Fibroblast of skin of right quadriceps (primary cell): ENCODE data around the gene PPHLN1.
A peak's percentile ranks its signal among the peaks of the same experiment; 100 is the strongest.
"Not testable (repeated sequence)": the region's sequence is repeated elsewhere in the genome, so short reads cannot be mapped to it uniquely, and the experiment has no call there.

Experiments used
- DNase-seq: peaks from one replicate; pipeline ENCODE4 v3.0.0-alpha.2; 2013

PPHLN1 gene

DNA sequence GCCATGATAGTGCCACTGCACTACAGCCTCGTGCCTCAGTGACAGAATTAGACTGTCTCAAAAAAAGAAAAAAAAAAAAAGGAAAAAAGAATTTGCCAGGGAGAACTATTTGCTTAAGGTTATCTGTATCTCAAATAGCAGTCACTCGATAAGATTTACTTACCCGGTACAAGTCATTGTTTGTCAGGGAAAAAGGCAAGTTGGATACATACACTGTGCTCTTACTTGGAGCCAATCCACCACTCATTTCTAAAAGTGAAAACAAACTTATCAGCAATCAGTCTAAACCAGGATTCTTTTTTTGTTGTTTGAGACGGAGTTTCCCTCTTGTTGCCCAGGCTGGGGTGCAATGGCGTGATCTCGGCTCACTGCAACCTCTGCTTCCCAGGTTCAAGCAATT, 2.1 kb upstream of the PPHLN1 start:
- no peak for DNase-seq

DNA sequence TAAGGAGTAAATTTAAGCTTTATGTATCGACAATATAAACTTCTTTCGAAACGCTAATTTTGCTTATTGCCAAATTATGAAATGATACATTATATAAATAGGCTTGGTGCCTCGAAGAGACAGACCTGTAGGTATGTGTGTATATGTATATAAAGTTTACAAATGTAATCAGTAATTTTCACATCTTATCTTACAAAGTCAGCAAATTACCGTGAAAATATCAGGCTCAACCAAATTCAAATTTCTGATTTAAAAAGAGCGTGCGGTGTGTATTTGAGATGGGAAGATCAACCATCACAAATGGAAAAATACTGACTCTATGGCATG, 678 bp upstream of the PPHLN1 start:
- no peak for DNase-seq

DNA sequence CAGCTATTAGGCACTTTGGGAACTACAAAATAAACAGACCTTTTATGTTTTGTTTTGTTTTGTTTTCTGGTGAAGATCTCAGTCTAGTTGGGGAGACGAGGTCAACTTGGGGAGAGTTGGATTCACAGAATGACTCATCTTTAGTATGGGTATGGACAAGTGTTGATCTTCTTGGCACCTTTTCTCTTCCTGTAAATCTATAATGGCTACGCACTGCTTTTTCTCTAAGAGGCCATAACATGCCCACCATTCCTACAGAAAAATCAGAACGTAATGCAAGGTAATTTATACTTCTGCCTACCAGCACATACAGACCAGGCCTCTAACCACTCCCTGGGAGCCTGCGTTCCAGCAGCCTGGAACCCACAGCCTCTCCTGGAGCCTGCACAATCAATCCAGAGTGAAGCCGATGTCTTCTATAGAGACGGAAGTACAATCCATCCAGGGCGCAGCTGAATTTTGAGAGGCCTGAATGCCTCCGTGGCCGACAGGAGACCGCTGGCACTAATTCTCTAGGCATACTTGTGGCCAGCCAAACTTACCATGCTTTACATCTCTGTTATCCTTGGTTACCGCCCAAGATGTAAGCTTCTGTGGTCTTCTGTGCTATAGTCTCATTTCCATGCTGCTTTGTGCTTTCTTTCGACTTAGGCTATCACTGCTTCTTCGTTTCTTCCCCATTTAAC, 717 bp downstream of the PPHLN1 start:
- DNase-seq: peak; percentile 36

DNA sequence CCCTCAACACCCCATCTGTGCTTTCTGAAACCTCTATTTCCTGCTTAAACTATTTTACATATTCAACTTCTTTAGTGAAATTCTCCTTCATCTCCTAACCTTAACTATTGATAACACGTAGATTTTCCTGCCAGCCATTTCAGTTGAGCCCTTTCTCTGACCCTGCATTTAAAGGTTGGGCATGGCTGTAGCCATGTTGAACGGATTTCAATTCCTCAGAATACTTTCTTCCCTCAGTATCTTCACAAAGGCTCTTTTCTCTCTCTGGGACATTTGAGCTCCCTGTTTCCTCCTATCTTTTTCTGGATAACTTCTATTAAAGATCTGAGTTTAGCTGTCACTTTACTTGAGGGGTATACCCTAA, 1.2 kb downstream of the PPHLN1 start:
- no peak for DNase-seq

DNA sequence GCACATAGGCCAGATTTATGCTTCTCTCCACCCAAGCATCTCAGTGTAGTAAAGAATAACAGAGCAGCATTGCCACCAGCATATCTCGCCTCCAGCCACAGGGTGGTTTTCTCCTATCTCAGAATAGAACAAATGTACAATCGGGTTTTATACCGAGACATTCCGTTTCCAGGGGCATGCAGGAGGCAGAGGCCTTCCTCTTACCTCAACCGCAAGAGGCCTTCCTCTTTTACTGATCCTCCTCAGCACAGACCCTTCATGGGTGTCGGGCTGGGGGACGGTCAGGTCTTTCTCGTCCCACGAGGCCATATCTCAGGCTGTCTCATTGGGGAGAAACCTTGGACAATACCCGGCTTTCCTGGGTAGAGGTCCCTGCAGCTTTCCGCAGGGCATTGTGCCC, 4.1 kb downstream of the PPHLN1 start:
- DNase-seq: not testable (repeated sequence)

DNA sequence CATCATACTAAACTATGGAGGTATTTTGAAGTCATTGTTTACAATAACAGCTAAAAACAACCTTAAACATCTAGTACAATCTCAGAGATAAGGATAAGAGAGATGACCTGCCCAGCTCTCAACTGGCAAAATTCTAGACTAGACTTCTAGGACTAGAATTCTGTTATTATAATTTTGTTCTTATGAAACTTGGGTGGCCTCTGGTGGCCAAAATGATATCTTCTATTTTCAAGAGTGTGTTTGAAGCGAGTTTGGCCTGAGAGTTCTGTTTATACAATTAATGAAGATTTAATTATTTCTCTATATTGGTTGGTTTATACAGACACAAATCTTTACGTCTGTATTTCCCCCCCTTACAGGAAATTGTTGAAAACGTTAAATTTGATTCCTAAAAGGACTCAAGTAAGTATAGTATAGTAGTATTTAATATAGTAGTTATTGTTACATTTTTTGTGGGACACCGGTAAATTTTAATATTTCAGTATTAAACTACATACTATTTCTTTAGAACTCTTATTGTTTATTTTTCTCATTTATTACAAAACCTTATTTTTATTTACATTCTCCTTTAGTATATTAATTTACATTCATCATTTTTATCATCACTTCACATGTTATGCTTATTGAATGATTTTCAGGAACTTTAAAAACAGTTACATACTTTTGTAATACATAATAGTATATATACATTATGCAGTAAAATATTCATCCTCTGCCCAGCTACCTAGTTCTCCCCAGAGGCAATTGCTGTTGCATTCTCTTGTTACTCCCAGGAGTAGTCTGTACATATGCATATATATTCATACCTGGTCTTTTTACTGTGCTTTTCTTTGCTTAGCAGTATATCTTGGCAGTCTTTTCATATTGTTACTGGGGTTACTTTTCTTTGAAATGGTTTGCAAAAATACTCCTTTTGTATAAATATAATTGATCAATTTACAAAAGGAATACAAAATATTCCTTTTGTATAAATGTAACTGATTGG, 6.6 kb downstream of the PPHLN1 start:
- DNase-seq: peak; percentile 33

DNA sequence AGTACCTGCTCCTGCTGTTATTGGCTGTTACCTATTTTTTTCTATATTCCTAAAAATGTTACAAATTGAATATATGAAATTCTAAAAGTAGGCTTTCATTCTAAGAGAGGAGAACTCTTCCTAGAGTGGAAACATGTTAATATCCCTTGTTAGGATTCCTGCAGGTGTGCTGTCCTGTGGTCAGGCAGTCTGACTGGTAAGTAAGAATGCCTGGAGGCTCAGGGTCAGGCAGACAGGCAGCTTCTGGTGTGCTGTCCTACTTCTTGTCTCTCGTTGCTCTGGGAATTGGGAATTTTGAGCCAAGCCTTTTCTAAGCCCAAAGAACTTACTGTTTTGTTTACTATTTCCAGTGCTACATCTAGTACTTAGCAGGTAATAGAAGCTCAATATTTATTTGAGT, 10.3 kb downstream of the PPHLN1 start:
- no peak for DNase-seq

DNA sequence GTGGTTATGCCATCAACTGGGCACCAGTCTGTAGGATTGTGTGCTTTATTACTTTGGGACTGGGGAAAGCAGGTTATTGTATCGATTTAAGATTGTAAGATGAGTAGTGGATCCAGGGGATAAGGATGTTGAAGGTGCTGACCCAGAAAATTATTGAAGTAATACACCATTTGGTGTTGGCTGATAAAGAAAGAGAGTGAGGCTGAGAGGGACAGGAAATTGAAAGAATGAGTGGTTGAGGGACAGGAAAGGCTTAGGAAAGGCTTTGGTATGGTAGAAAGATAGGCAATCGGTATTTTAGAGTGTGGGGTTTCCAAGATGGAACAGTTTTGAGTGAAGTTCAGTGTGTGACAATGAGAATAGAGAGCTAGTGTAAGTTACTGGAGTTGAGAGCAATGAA, 12.3 kb downstream of the PPHLN1 start:
- DNase-seq: no peak

DNA sequence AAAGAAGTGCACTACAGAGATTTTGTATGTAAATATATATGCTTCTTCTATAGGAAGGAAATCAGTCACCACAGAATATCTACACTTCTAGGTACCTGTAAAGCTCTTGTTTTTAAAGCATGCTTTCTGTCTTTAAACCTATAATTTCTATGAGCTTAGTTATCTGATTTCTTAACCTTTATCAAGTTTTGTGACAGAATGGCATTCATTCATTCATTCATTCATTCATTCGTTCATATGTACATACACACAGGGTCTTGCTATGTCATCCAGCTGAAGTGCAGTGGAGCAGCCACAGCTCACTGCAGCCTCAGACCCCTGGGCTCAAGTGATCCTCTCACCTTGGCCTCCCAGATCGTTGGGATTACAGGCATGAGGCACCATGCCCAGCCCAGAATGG, 16.1 kb downstream of the PPHLN1 start:
- DNase-seq: no peak

DNA sequence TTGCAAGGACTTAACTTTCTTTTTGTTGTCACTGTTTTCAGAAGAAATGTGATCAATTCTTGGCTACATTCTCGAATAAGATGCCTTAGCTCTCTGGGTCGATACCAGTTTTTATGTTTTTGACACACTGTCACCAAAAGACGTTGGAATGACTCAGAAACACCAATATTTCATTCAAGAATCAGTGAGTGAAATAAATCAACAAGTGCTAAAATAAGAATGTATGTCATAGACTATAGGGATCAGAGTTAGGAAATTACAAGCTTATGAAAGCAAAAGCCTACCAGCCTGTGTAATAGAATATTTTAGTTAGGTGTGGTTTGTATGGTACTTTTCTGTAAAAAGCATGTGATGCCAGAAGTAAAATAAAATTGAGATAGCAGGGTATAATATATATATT, 17.8 kb downstream of the PPHLN1 start:
- DNase-seq: no peak

DNA sequence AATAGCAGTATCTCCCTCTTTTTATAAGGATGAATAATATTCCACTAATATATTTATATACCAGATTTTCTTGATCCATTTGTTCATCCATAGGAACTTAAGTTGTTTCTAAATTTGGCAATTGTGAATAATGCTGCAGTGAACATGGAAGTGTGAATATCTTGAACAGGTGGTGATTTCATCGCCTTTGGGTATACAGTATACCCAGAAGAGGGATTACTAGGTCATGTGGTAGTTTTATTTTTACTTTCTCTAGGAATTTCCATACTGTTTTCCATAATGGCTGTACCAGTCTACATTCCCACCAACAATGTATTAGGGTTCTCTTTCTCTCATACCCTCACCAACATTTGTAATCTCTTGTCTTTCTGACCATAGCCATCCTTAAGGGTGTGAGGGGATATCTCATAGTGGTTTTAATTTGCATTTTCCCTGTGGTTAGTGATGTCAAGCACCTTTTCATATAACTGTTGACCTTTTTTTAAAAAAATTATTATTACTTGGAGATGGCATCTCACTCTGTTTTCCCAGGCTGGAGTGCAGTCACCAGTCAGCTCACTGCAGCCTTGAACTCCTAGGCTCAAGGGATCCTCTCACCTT, 20.5 kb downstream of the PPHLN1 start:
- no peak for DNase-seq

DNA sequence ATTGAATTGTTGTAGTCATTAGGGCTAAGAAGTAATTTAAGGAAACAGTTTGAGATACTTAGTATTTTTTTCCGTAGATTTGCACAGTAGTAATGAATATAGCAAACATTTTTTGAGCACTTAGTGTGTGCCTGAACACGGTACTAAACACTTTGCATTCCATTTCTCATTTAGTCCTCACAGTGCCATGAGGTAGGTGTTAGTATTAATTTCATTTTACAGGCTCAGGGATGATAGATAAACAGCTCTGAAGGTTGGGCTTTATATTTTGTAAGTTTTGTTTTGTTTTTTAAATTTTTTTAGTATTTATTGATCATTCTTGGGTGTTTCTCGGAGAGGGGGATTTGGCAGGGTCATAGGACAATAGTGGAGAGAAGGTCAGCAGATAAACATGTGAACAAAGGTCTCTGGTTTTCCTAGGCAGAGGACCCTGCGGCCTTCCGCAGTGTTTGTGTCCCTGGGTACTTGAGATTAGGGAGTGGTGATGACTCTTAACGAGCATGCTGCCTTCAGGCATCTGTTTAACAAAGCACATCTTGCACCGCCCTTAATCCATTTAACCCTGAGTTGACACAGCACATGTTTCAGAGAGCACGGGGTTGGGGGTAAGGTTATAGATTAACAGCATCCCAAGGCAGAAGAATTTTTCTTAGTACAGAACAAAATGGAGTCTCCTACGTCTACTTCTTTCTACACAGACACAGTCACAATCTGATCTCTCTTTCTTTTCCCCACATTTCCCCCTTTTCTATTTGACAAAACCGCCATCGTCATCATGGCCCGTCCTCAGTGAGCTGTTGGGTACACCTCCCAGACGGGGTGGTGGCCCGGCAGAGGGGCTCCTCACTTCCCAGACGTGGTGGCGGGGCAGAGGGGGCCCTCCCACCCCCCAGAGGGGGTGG, 23.4 kb downstream of the PPHLN1 start:
- not testable (repeated sequence) for DNase-seq

DNA sequence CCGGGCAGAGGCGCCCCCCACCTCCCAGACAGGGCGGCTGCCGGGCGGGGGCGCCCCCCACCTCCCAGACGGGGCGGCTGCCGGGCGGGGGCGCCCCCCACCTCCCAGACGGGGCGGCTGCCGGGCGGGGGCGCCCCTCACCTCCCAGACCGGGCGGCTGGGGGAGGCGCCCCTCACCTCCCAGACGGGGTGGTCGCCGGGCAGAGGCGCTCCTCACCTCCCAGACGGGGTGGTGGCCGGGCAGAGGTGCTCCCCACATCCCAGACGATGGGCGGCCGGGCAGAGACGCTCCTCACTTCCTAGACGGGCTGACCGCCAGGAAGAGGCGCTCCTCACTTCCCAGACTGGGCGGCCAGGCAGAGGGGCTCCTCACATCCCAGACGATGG, 24.0 kb downstream of the PPHLN1 start:
- DNase-seq: not testable (repeated sequence)

DNA sequence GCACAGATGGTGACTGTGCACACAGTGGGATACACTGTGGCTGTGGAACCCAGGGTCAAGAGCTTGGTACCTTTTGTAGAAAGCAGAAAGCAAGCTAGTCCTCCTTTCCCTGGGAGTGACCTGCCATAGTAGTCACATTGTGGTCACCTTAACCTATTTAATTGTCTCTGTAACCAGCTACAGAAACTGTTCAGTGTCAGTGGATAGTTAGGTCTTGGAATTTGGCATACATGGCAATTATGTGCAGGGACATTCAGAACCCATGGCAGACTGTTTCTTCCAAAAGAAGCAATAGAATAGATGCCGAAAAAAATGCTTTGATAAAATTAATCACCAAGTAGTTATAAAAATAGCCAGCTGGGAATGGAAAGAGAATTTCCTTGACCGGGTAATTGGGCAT, 30.4 kb downstream of the PPHLN1 start:
- DNase-seq: no peak

DNA sequence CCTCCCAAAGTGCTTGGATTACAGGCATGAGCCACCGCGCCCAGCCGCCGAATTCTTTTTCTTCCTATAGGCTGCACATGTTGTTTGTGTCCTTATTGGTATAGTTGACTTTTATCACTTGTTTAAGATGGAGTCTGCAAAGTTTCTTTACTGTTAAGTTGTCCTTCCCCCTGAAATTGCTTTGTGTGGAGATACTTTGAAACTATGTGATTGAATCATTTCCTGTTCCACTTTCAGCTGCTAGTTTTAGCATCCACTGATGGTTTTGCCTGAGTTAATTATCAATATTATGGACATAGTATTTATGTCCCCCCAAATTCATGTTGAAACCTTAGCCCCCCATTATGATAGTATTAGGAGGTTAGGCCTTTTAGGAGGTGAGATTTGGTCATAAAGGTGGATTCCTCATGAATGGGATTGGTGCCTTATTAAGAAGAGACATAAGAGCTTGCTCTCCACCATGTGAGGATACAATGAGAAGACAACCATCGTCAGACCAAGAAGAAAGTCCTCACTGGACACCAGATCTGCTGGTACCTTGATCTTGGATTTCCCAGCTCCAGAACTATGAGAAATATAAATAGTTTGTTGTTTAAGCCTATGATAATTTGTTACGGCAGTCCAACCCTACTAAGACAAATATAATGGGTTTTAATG, 34.9 kb downstream of the PPHLN1 start:
- peak; percentile 5 for DNase-seq

DNA sequence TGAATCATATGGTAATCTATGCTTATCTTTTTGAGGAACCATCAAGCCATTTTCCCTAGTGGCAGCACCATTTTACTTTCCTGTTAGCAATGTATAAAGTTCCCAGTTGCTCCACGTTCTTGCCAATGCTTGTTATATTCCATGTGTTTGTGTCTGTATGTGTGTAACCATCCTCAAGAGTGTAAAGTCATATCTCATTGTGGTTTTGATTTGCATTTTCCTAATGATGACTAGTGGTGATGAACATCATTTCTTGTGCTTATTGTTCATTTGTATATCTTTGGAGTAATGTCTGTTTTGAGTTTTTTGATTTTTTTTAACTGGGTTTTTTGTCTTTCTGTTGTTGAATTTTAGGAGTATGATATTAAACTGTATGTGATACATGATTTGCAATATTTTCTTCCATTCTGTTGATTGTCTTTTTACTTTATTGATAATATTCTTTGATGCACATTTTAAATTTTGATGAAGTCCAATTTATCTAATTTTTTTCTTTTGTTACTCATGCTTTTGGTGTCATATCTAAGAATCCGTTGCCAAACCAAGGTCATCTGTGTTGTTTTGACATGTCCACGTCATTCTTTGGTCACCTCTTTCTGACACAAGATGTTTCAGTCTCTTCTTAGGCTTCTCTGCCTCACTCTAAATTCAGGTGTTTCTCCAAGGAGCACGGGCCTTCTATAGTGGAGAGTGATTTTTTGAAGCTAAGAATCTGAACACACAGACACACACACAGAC, 36.1 kb downstream of the PPHLN1 start:
- DNase-seq: no peak

DNA sequence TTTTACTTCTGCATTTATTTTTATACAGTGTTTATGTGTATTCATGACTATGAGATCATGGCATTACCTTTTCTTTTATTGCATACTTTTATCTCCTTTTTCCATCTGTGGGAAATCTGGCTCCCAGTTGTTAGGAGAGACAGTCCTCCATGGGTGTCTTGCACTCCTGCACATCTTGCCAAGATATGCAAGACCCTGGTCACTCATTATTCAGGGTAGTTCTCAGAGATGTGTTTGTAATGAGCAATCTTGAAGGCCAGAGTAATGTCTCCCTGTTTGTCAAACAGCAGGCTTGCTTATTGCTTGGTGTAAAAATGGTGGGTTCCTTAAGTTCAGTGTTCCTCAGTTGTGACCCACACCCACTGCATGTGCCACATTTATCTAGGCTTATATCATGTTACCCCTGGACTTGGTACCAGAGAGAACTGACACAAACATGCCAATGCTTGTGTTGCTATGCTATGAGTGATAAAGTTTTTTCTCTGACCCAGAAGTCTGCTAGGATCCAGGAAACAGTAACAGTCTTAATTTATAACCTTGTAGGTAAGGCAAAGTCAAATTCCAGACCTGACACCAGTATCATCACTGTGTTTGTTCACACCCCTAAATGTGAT, 36.8 kb downstream of the PPHLN1 start:
- DNase-seq: no peak

DNA sequence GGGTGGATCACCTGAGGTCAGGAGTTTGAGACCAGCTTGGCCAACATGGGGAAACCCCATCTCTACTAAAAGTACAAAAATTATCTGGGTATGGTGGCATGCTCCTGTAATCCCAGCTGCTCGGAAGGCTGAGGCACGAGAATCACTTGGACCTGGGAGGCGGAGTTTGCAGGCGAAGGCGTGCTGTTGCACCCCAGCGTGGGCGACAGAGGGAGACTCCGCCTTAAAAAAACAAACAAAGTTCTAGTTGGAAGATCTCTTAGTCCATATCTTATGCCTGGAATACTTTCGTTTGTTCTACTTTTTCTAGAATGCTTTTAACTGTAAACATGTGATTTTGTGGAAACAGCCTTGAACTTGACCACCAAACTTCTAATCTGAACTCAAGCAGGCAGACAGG, 38.7 kb downstream of the PPHLN1 start:
- no peak for DNase-seq

DNA sequence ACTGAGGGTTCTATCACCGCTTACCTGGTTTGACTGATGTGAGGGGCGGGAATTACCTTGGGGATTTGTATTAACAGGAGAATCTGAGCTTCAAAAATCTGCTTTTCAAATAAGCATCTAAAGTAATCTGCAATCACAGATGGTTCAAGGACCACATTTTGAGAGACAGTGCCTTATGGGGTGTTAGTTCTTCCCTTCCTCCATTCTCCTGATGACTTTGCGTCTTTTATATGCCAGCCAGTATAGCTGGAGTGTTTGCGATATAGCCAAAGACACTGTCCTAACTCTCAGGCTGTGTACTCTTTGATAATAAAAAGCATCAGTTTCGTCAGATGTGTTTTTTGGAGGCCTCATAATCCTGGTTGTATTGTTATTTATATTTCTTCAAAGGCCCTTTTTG, 39.5 kb downstream of the PPHLN1 start:
- DNase-seq: no peak

DNA sequence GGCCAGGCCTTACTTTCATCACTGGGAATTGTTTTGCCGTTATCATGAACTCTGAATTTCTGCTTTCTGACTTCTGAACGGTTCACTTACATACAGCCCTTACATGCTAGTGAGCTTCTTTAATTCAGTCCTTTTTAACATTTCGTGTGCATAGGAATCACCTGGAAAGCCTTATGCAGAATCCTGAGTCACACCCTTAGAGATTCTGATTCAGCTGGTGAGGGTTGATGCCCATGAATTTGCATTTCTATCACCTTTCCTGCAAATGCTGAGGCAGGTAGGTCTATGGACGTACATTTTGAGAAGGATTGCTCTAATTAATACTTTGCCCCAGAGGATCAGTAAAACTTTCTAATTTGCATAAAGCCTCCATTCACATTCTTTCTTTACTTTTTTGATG, 44.0 kb downstream of the PPHLN1 start:
- DNase-seq: no peak

DNA sequence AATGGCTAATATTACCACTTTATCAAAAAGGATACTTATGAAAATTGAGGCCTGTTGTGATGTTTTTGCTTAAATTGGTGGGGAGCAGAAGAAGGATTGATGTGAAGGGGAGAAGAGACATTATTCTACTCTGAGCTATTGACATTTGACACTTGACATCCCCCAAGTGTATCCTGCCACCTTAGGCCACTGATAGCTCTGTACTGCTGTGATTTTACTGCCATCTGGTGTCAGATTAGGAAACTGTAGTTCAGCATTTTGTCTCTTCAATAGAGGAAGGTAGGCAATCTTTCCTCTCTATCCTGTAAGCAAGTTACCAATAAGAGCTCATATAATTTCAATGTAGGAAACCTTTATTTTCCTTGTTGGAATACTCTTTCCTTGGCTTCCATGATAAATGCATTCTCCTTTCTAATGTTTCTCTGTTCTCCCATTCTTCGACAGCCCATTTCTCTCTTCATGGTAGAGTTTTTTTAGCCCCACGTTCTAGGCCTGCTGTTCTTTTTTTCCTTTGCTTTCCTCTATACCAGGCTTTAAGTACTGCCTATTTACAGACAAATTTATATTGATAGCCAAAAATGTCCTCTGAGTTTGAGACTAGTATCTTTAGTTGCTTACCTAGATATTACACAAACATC, 46.3 kb downstream of the PPHLN1 start:
- DNase-seq: peak; percentile 44
